H1 (cell line): ENCODE results near the gene RAB7B. TPM values are rescaled to one million over a fixed set of nuclear protein-coding genes. Genes with fewer than 3 reads are reported as not detected.

ENCODE experiments used
- CTCF ChIA-PET: fragments of 300-600 bp; sonication (Branson Sonifier 250); formaldehyde crosslinking; loops from one replicate; lab custom pipeline; 2021; ENCODE audit not compliant: partially characterized antibody; lab: Charles Lee
- POLR2A ChIA-PET: fragments of 300-600 bp; sonication (Branson Sonifier 250); formaldehyde crosslinking; loops from one replicate; lab custom pipeline; 2021; ENCODE audit warnings: inconsistent platforms; ENCODE audit not compliant: partially characterized antibody; lab: Charles Lee
- DNase-seq, 2 experiments: peaks; one replicate each; pipeline versions ENCODE4 v3.0.0 to v3.0.0-alpha.2; 2010 to 2022; ENCODE audit warnings: low spot score in 2 of 2, low read depth in 1 of 2, mixed read lengths in 1 of 2
- FAIRE-seq: peaks from 2 replicates; lab custom pipeline; 2011; peaks lifted over from hg19 to GRCh38; lab: Jason Lieb, UNC
- H2AFZ ChIP-seq: 2 replicates; pipeline ENCODE4 v1.8.1; 2012; ENCODE audit warnings: low read length, inconsistent platforms
- H2AK5ac ChIP-seq: 2 replicates; pipeline ENCODE4 v1.6.1; 2013; ENCODE audit warnings: low read depth, low read length
- H2BK120ac ChIP-seq: replicated peaks from 2 replicates; pipeline ENCODE3; 2013; ENCODE audit warnings: low read depth, low read length, inconsistent platforms
- H2BK12ac ChIP-seq: 2 replicates; pipeline ENCODE4 v1.6.1; 2013; ENCODE audit warnings: low read depth, low read length
- H2BK15ac ChIP-seq: 2 replicates; pipeline ENCODE4 v1.6.1; 2013; ENCODE audit warnings: low read length
- H2BK20ac ChIP-seq: 2 replicates; pipeline ENCODE4 v1.6.1; 2013; ENCODE audit warnings: low read length
- H2BK5ac ChIP-seq: 2 replicates; pipeline ENCODE4 v1.6.1; 2013; ENCODE audit warnings: low read depth, low read length
- H3K14ac ChIP-seq: 2 replicates; pipeline ENCODE4 v1.6.1; 2013; ENCODE audit warnings: inconsistent platforms; ENCODE audit not compliant: insufficient read length
- H3K18ac ChIP-seq: 2 replicates; pipeline ENCODE4 v1.6.1; 2013; ENCODE audit warnings: low read length; ENCODE audit errors: extremely low read depth
- H3K23ac ChIP-seq: 2 replicates; pipeline ENCODE4 v1.6.1; 2013; ENCODE audit warnings: inconsistent platforms; ENCODE audit not compliant: insufficient read length
- H3K23me2 ChIP-seq: 2 replicates; pipeline ENCODE4 v1.6.1; 2013; ENCODE audit warnings: low read depth, low read length
- H3K27ac ChIP-seq: 2 replicates; pipeline ENCODE4 v1.6.1; 2011; ENCODE audit warnings: low read depth, low read length, inconsistent platforms
- H3K27me3 ChIP-seq, 4 experiments: replicated peaks in 1 of 4; 1 replicate in 1 of 4; 2 replicates in 3 of 4; pipeline versions ENCODE4 v1.6.1 to v1.8.1; 2011 to 2013; ENCODE audit warnings: low read length in 3 of 4, mild to moderate bottlenecking in 3 of 4, inconsistent platforms in 2 of 4, mixed read lengths in 2 of 4, moderate library complexity in 1 of 4; ENCODE audit not compliant: control insufficient read depth in 3 of 4, insufficient read depth in 3 of 4; ENCODE audit errors: extremely low read depth in 1 of 4
- H3K36me3 ChIP-seq, 4 experiments: 2 replicates each; pipeline versions ENCODE4 v1.6.1 to v1.8.1; 2011 to 2013; ENCODE audit warnings: mild to moderate bottlenecking in 4 of 4, low read length in 3 of 4, moderate library complexity in 2 of 4, control low read depth in 1 of 4, inconsistent platforms in 1 of 4; ENCODE audit not compliant: insufficient read depth in 4 of 4, control insufficient read depth in 2 of 4
- H3K4ac ChIP-seq: replicated peaks from 2 replicates; pipeline ENCODE3; 2013; ENCODE audit warnings: low read length, low read depth, mixed read lengths, inconsistent platforms; ENCODE audit not compliant: insufficient read length
- H3K4me1 ChIP-seq, 4 experiments: replicated peaks in 1 of 4; 1 replicate in 1 of 4; 2 replicates in 3 of 4; pipeline versions ENCODE4 v1.6.1 to v1.8.1; 2011 to 2013; ENCODE audit warnings: low read length in 3 of 4, inconsistent platforms in 2 of 4, mixed read lengths in 1 of 4; ENCODE audit not compliant: insufficient read depth in 4 of 4, control insufficient read depth in 3 of 4
- H3K4me2 ChIP-seq, 2 experiments: 2 replicates each; pipeline versions ENCODE4 v1.6.1 to v1.8.1; 2011 to 2013; ENCODE audit warnings: low read depth in 2 of 2, low read length in 2 of 2, control low read depth in 1 of 2, inconsistent platforms in 1 of 2, mild to moderate bottlenecking in 1 of 2; ENCODE audit not compliant: insufficient read depth in 1 of 2
- H3K4me3 ChIP-seq, 4 experiments: fragments of 200-600, 300-600 bp in 1 of 4; sonication (generic), shearing (Covaris generic), sonication (Bioruptor Twin) in 1 of 4; 2 replicates each; pipeline versions ENCODE4 v1.5.1 to v1.8.1; 2011 to 2016; ENCODE audit warnings: low read length in 4 of 4, low read depth in 3 of 4, control low read depth in 2 of 4, inconsistent platforms in 2 of 4, mild to moderate bottlenecking in 2 of 4, mixed read lengths in 1 of 4, moderate library complexity in 1 of 4; ENCODE audit not compliant: insufficient read depth in 2 of 4; ENCODE audit errors: extremely low read depth in 1 of 4
- H3K56ac ChIP-seq: replicated peaks from 2 replicates; pipeline ENCODE3; 2013; ENCODE audit warnings: low read depth, mild to moderate bottlenecking, mixed read lengths, low read length, inconsistent platforms; ENCODE audit not compliant: insufficient read length
- H3K79me1 ChIP-seq: 2 replicates; pipeline ENCODE4 v1.6.1; 2013; ENCODE audit warnings: low read depth, low read length, control low read depth
- H3K79me2 ChIP-seq, 2 experiments: 2 replicates each; pipeline versions ENCODE4 v1.6.1 to v1.8.1; 2012 to 2013; ENCODE audit warnings: low read length in 2 of 2, mild to moderate bottlenecking in 2 of 2, inconsistent platforms in 1 of 2; ENCODE audit not compliant: insufficient read depth in 2 of 2, control insufficient read depth in 1 of 2
- H3K9ac ChIP-seq, 4 experiments: replicated peaks in 1 of 4; 1 replicate in 1 of 4; 2 replicates in 3 of 4; pipeline versions ENCODE4 v1.6.1 to v1.8.1; 2011 to 2013; ENCODE audit warnings: low read depth in 3 of 4, low read length in 3 of 4, control low read depth in 2 of 4, mild to moderate bottlenecking in 2 of 4, moderate library complexity in 2 of 4, inconsistent platforms in 1 of 4; ENCODE audit errors: extremely low read depth in 1 of 4
- H3K9me3 ChIP-seq, 2 experiments: 2 replicates each; pipeline versions ENCODE4 v1.6.1 to v1.8.1; 2012 to 2013; ENCODE audit warnings: mild to moderate bottlenecking in 2 of 2, moderate library complexity in 2 of 2, control low read depth in 1 of 2, inconsistent platforms in 1 of 2, low read depth in 1 of 2, low read length in 1 of 2, mixed read lengths in 1 of 2; ENCODE audit not compliant: insufficient read depth in 2 of 2
- H4K20me1 ChIP-seq, 2 experiments: replicated peaks in 1 of 2; 2 replicates each; pipeline versions ENCODE3 to v1.8.1; 2011 to 2013; ENCODE audit warnings: inconsistent platforms in 2 of 2, low read length in 2 of 2, mild to moderate bottlenecking in 1 of 2; ENCODE audit not compliant: insufficient read depth in 2 of 2, control insufficient read depth in 1 of 2
- H4K5ac ChIP-seq: 2 replicates; pipeline ENCODE4 v1.6.1; 2013; ENCODE audit warnings: low read length, low read depth, mixed read lengths, inconsistent platforms; ENCODE audit not compliant: insufficient read length
- H4K8ac ChIP-seq: 2 replicates; pipeline ENCODE4 v1.8.0; 2013; ENCODE audit warnings: mild to moderate bottlenecking, moderate library complexity, low read length, inconsistent platforms; ENCODE audit not compliant: insufficient read depth; ENCODE audit errors: extremely low read depth
- H4K91ac ChIP-seq: replicated peaks from 2 replicates; pipeline ENCODE3; 2013; ENCODE audit warnings: low read length, mixed read lengths, inconsistent platforms; ENCODE audit not compliant: insufficient read length
- GTF2F1 ChIP-seq: IDR thresholded peaks from 2 replicates; pipeline ENCODE4 v1.6.1; 2012; ENCODE audit warnings: low read depth, low read length, improper control_type of control experiment, borderline replicate concordance
- JUN ChIP-seq: IDR thresholded peaks from 2 replicates; pipeline ENCODE4 v1.6.1; 2011; ENCODE audit warnings: low read depth, mild to moderate bottlenecking, improper control_type of control experiment, low read length
- PHF8 ChIP-seq: fragments of 200-600 bp; sonication (generic); conservative IDR thresholded peaks from 2 replicates; pipeline ENCODE4 v1.7.1; 2012; ENCODE audit warnings: low read depth, mild to moderate bottlenecking, inconsistent platforms, low read length, moderate library complexity
- POLR2A ChIP-seq, 2 experiments: IDR thresholded peaks; 1 replicate in 1 of 2; 2 replicates in 1 of 2; pipeline ENCODE4 v1.6.1; 2011; ENCODE audit warnings: low read depth in 2 of 2, low read length in 2 of 2, mild to moderate bottlenecking in 2 of 2; ENCODE audit errors: control extremely low read depth in 1 of 2
- SIRT6 ChIP-seq: IDR thresholded peaks from one replicate; pipeline ENCODE4 v1.7.1; 2012; ENCODE audit warnings: low read length, inconsistent platforms
- TAF7 ChIP-seq: optimal IDR thresholded peaks from 2 replicates; pipeline ENCODE3; 2011; ENCODE audit warnings: low read depth, mild to moderate bottlenecking, inconsistent platforms, low read length, moderate library complexity, borderline replicate concordance
- TEAD4 ChIP-seq: IDR thresholded peaks from 2 replicates; pipeline ENCODE4 v1.6.1; 2012; ENCODE audit warnings: low read depth, low read length, inconsistent platforms, mixed read lengths
- WGBS, 2 experiments: shearing (Covaris generic) in 1 of 2; methylation state at CpG; one replicate each; pipeline versions ENCODE4 v1.1.6 to v1.1.7; 2013 to 2015; ENCODE audit warnings: low lambda C conversion rate in 2 of 2, mixed read lengths in 2 of 2, inconsistent platforms in 1 of 2, low coverage in 1 of 2, missing lambda C conversion rate in 1 of 2; ENCODE audit not compliant: insufficient replicate concordance in 2 of 2, insufficient coverage in 1 of 2, insufficient read length in 1 of 2; ENCODE audit errors: extremely low coverage in 1 of 2, missing lambda C conversion rate in 1 of 2; 5-methylcytosine and 5-hydroxymethylcytosine counted together
- polyA plus RNA-seq, 7 experiments: library from polyadenylated mRNA; depleted of rRNA in 3 of 7; stranded (reverse) in 5 of 7; unstranded in 2 of 7; fragments of >200 nt in 5 of 7; fragments of 200-250 nt in 2 of 7; gene quantifications; 1 replicate in 5 of 7; 2 replicates in 1 of 7; 4 replicates in 1 of 7; pipeline versions ENCODE4 v1.2.1 to v1.2.3, GENCODE V29; 2011 to 2013; ENCODE audit warnings: missing spikeins in 2 of 7, mixed read lengths in 2 of 7
- total RNA-seq: library from RNA; stranded (reverse); fragmentation: NEBNext Ultra II Directional; extraction: Animal tissue kit (Norgen Biotek cat#: 25700); gene quantifications from 2 replicates; pipeline ENCODE4 v1.2.1, GENCODE V29; 2021

Gene RAB7B
- total and polyA plus RNA-seq, 2 of the 8 experiments (the other 6 are each of a cell fraction or from before 2014, with no cell fraction given) = 0.05 TPM; not detected in 1

- Histone ChIP-seq H2BK12ac (no peak overlapping the region), H4K91ac (no peak overlapping the region), H3K36me3 (no peaks in the 10 kb centered on the region), H4K5ac (no peak overlapping the region), H3K4me2 (no peak overlapping the region), H2BK5ac (no peak overlapping the region), H2AK5ac (no peak overlapping the region), H3K79me2 (no peaks in the 10 kb centered on the region), H3K27me3 (no peaks in the 10 kb centered on the region), H2BK15ac (no peak overlapping the region), H3K23ac (no peak overlapping the region), H3K9ac (no peak overlapping the region), H4K20me1 (no peaks in the 10 kb centered on the region), H3K27ac (no peak overlapping the region), H3K56ac (no peak overlapping the region), H3K79me1 (no peaks in the 10 kb centered on the region), H3K14ac (no peak overlapping the region), H3K9me3 (peaks cover 0 to 4% of the 10 kb centered on the region in 2 experiments; a peak in 1 of 4 replicates), H3K4me3 (no peak overlapping the region), H4K8ac (no peak overlapping the region), H3K18ac (no peak overlapping the region), H3K23me2 (no peaks in the 10 kb centered on the region), H2BK120ac (no peak overlapping the region), H3K4me1 (no peaks in the 10 kb centered on the region; a peak in 1 of 7 replicates), H3K4ac (no peak overlapping the region), H2AFZ (no peak overlapping the region), H2BK20ac (no peak overlapping the region)
- ChIA-PET CTCF (interaction anchor here (1.1 kb wide), 1 partner anchor 100 kb away, joined by 3 read pairs; no protein-coding TSS in a partner anchor), POLR2A (no interaction called here)
- no peak for TF ChIP-seq POLR2A (IDR thresholded peaks at IDR 0.05; ENCODE audit: control extremely low read depth in 1 of 2, low read depth in 2 of 2, low read length in 2 of 2)
- no peak for TF ChIP-seq TEAD4
- TF ChIP-seq JUN = no peak
- no peak for TF ChIP-seq GTF2F1
- no peak for TF ChIP-seq TAF7
- TF ChIP-seq PHF8 = no peak
- TF ChIP-seq SIRT6 = no peak
- DNase-seq = no peak
- WGBS, 2 experiments = 87% methylated on average over 6 of the region's 6 CpGs; no CpG with 5 or more reads in 1 of the 2 experiments
- FAIRE-seq = no peak
These were observed 47.5 kb upstream of the RAB7B start for GRCh38 chr1:206050655-206051235.
